Activated B cell treated with CpG ODN at 0.5 μM for 24 hours (primary cell): Measurements from ENCODE around the gene IPO11. TPM values are rescaled to one million over a fixed set of nuclear protein-coding genes. Genes with fewer than 3 reads are reported as not detected.

Experiments
- ATAC-seq: fragments of 200-7000 bp; cut with Tn5 transposase; one replicate; pipeline ENCODE4 v1.10.0; 2021; ENCODE audit warnings: low read depth, mild to moderate bottlenecking, moderate library complexity
- CTCF ChIA-PET: fragments of 350-600 bp; sonication (Branson Sonifier 250); formaldehyde crosslinking; loops from one replicate; lab custom pipeline; 2021; ENCODE audit warnings: antibody characterized with exemption; lab: Charles Lee
- POLR2A ChIA-PET: fragments of 350-600 bp; sonication (Branson Sonifier 250); formaldehyde crosslinking; loops from one replicate; lab custom pipeline; 2021; ENCODE audit warnings: antibody characterized with exemption; lab: Charles Lee
- DNase-seq: peaks from one replicate; pipeline ENCODE4 v3.0.0; 2022
- H3K27ac Mint-ChIP-seq: one replicate; pipeline ENCODE4 v1.8.0; 2020; ENCODE audit warnings: mixed read lengths
- H3K27me3 Mint-ChIP-seq: one replicate; pipeline ENCODE4 v1.8.0; 2021; ENCODE audit warnings: mixed read lengths
- H3K36me3 Mint-ChIP-seq: one replicate; pipeline ENCODE4 v1.8.0; 2021; ENCODE audit warnings: low read depth, mixed read lengths
- H3K4me1 Mint-ChIP-seq: one replicate; pipeline ENCODE4 v1.8.0; 2021; ENCODE audit warnings: mixed read lengths
- H3K4me3 Mint-ChIP-seq: one replicate; pipeline ENCODE4 v1.8.0; 2020; ENCODE audit warnings: mild to moderate bottlenecking, mixed read lengths
- H3K9me3 Mint-ChIP-seq: one replicate; pipeline ENCODE4 v1.8.0; 2020; ENCODE audit warnings: mixed read lengths
- intact Hi-C: fragments of 100-400 bp; cut with micrococcal nuclease; formaldehyde crosslinking; loops from one replicate; pipeline ENCODE4 v1.15.1; 2024
- total RNA-seq: library from RNA; stranded (reverse); gene quantifications from 2 replicates; pipeline ENCODE4 v1.2.3, GENCODE V29; 2022
- TF ChIP-seq, protein P1 (sequence below): fragments of 200-600 bp; IDR thresholded peaks from one replicate; pipeline ENCODE4 v1.8.0; 2022; ENCODE audit warnings: antibody characterized with exemption, mild to moderate bottlenecking

IPO11 gene
- total RNA-seq, 1 donor from 2014 or later, result 32.9 TPM

DNA sequence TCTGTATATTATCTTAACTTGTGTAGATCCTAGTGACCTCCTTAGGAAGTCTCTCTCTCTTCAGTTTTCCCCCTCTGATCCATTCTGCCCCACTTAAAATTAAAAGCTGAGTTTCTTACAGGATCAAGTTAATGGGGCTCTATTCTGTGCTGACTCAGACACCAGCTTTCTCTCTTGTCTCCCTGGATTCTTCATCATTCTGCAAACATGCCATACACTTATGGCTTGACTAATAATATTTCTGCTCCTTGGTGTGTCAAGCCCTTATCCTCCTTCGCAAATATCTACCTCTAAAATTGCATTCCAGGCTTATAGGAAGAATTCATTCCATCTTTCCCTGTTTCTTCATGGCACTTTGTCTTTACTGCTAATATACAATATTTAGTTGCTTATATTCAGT, 184.1 kb downstream of the IPO11 start:
- Mint-ChIP-seq H3K36me3 (peaks cover 38% of the 10 kb centered on the region), H3K27ac (no peak overlapping the region), H3K9me3 (peaks cover 2% of the 10 kb centered on the region), H3K27me3 (no peaks in the 10 kb centered on the region), H3K4me1 (peaks cover 12% of the 10 kb centered on the region), H3K4me3 (no peak overlapping the region)
- POLR2A ChIA-PET, result no interaction called here
- CTCF ChIA-PET, result no interaction called here
- TF ChIP-seq, protein P1, sequence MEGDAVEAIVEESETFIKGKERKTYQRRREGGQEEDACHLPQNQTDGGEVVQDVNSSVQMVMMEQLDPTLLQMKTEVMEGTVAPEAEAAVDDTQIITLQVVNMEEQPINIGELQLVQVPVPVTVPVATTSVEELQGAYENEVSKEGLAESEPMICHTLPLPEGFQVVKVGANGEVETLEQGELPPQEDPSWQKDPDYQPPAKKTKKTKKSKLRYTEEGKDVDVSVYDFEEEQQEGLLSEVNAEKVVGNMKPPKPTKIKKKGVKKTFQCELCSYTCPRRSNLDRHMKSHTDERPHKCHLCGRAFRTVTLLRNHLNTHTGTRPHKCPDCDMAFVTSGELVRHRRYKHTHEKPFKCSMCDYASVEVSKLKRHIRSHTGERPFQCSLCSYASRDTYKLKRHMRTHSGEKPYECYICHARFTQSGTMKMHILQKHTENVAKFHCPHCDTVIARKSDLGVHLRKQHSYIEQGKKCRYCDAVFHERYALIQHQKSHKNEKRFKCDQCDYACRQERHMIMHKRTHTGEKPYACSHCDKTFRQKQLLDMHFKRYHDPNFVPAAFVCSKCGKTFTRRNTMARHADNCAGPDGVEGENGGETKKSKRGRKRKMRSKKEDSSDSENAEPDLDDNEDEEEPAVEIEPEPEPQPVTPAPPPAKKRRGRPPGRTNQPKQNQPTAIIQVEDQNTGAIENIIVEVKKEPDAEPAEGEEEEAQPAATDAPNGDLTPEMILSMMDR, result no peak
- intact Hi-C loops, result no loop called here
- ATAC-seq (no peak), DNase-seq (no peak)

DNA sequence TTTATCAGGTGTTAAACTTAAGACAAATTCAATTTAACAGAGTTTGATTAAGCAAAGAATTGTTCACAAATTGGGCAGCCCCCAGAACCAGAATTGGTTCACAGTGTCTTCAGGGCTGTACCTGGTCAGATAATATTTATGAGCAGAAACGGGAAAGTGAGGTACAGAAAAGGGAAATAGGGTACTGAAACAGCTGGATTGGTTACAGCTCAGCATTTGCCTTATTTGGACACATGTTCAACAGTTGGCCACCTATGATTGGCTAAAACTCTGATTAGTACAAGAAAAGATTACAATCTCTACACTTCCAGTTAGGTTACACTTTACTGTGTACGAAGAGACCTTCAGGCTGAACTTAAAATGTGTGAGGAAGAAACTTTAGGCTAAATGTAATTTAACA, 184.8 kb downstream of the IPO11 start:
- Mint-ChIP-seq H3K4me1 (peaks cover 10% of the 10 kb centered on the region), H3K27me3 (no peaks in the 10 kb centered on the region), H3K9me3 (peaks cover 2% of the 10 kb centered on the region), H3K4me3 (no peak overlapping the region), H3K27ac (no peak overlapping the region), H3K36me3 (peaks cover 31% of the 10 kb centered on the region)
- intact Hi-C loops, result no loop called here
- ATAC-seq (no peak), DNase-seq (no peak)
- TF ChIP-seq, protein P1, result no peak
- ChIA-PET POLR2A (no interaction called here), CTCF (no interaction called here)

DNA sequence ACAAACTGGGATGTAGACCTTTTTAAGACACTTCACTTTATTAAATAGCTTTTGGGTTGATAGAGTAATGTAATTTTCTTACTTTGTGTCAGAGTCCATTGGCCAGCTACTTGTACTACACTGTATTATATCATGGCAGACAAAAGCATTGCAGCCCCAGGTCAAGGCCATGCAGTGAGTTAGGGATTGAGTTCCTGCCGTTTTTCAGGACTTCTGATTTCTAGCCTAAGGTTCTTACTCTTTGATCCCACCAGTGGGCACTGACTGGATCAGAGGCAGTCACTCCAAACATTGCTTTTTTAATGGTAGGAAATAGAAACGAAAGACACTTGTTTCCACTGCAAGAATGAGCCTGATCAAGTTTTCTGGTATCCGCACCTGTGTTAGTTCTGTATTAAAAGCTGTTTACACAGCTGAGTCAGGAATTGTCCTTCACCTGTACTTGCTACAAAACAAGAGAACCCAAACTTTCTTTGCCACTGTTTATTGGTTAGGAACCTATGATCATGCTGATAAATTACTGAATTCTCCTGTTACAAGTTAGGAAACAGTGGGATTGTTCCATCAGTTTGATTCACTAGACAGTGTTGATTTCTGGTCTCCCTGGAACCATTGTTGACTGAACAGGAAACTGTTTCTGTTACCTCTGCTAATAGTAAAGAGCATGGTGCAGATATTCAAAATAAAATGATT, 188.1 kb downstream of the IPO11 start:
- no peak overlapping the region for H3K27ac Mint-ChIP-seq
- ChIA-PET CTCF (no interaction called here), POLR2A (no interaction called here)
- TF ChIP-seq, protein P1, result no peak
- no peaks in the 10 kb centered on the region for H3K9me3 Mint-ChIP-seq
- no peak overlapping the region for H3K4me3 Mint-ChIP-seq
- peaks cover 23% of the 10 kb centered on the region for H3K36me3 Mint-ChIP-seq
- no peak for DNase-seq
- intact Hi-C loops, result no loop called here
- no peaks in the 10 kb centered on the region for H3K27me3 Mint-ChIP-seq
- ATAC-seq, result no peak
- no peaks in the 10 kb centered on the region for H3K4me1 Mint-ChIP-seq

DNA sequence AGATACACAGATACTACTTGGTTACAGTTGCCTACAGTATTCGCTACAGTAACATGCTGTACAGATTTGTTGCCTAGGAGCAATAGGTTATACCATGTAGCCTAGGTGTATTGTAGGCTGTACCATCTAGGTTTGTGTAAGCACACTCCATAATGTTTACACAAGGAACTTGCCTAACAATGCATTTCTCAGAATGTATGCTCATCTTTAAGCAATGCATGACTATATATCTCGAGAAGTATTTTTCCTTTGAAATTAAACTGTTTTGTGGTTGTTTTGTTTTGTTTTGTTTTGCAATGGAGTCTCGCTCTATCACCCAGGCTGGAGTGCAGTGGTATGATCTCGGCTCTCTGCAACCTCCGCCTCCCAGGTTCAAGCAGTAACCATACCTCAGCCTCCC, 191.4 kb downstream of the IPO11 start:
- no peak for DNase-seq
- ChIA-PET POLR2A (no interaction called here), CTCF (no interaction called here)
- Mint-ChIP-seq H3K27me3 (no peaks in the 10 kb centered on the region), H3K27ac (no peak overlapping the region), H3K9me3 (no peaks in the 10 kb centered on the region), H3K4me3 (no peak overlapping the region), H3K4me1 (no peaks in the 10 kb centered on the region), H3K36me3 (peaks cover 41% of the 10 kb centered on the region)
- TF ChIP-seq, protein P1, result no peak
- intact Hi-C loops, result no loop called here
- no peak for ATAC-seq

DNA sequence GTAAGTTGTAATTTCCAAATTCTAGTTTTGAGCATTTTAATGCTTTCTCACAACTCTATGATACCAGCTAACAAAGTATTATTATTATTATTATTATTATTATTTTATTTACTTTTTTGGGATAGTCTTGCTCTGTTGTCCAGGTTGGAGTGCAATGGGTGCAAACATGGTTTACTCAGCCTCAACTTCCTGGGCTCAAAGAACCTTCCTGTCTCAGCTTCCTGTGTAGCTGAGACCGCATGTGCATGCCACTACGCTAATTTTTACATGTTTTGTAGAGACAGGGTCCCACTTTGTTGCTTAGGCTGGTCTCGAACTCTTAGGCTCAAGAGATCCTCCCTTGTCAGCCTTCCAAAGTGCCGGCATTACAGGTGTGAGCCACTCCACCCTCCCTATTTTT, 193.1 kb downstream of the IPO11 start:
- DNase-seq (no peak), ATAC-seq (no peak)
- Mint-ChIP-seq H3K4me1 (no peaks in the 10 kb centered on the region), H3K4me3 (no peak overlapping the region), H3K9me3 (no peaks in the 10 kb centered on the region), H3K36me3 (peaks cover 43% of the 10 kb centered on the region), H3K27ac (no peak overlapping the region), H3K27me3 (no peaks in the 10 kb centered on the region)
- intact Hi-C loops, result no loop called here
- TF ChIP-seq, protein P1, result no peak
- CTCF ChIA-PET, result no interaction called here
- POLR2A ChIA-PET, result no interaction called here
